Esophagus (tissue), 2 donors: Measurements from ENCODE around the gene THSD8. TPM values are rescaled to one million over a fixed set of nuclear protein-coding genes. Genes with fewer than 3 reads are reported as not detected.

Source experiments
- H3K27ac ChIP-seq, 2 donors: one replicate each; pipeline ENCODE4 v1.5.1; 2013; ENCODE audit warnings: low read depth in 2 of 2, mild to moderate bottlenecking in 2 of 2, inconsistent platforms in 1 of 2, low read length in 1 of 2, moderate library complexity in 1 of 2
- H3K27me3 ChIP-seq, 2 donors: one replicate each; pipeline ENCODE4 v1.6.1; 2013; ENCODE audit warnings: low read length in 2 of 2, control low read depth in 1 of 2, mild to moderate bottlenecking in 1 of 2; ENCODE audit not compliant: insufficient read depth in 2 of 2, control insufficient read depth in 1 of 2
- H3K36me3 ChIP-seq, 2 donors: one replicate each; pipeline ENCODE4 v1.6.1; 2013; ENCODE audit warnings: low read length in 1 of 2; ENCODE audit not compliant: control insufficient read depth in 2 of 2, insufficient read depth in 2 of 2
- H3K4me1 ChIP-seq, 2 donors: one replicate each; pipeline ENCODE4 v1.6.1; 2013; ENCODE audit warnings: low read length in 1 of 2; ENCODE audit not compliant: control insufficient read depth in 2 of 2, insufficient read depth in 2 of 2
- H3K4me3 ChIP-seq, 2 donors: one replicate each; pipeline ENCODE4 v1.5.1; 2013; ENCODE audit warnings: low read length in 2 of 2, mild to moderate bottlenecking in 2 of 2, low read depth in 1 of 2, moderate library complexity in 1 of 2
- H3K9me3 ChIP-seq, 2 donors: one replicate each; pipeline ENCODE4 v1.6.1; 2013; ENCODE audit warnings: mild to moderate bottlenecking in 2 of 2, low read depth in 1 of 2, low read length in 1 of 2, moderate library complexity in 1 of 2; ENCODE audit not compliant: control insufficient read depth in 2 of 2, insufficient read depth in 1 of 2
- WGBS, 2 donors: extraction: QIAGEN DNeasy Blood & Tissue Kit; methylation state at CpG; one replicate each; pipeline ENCODE4 v1.1.7; 2013; 5-methylcytosine and 5-hydroxymethylcytosine counted together
- polyA plus RNA-seq, 2 donors: library from polyadenylated mRNA; stranded (reverse); fragments of 200-250 nt; gene quantifications; one replicate each; pipeline ENCODE4 v1.2.3, GENCODE V29; 2013
- donor health status: healthy with polysubstance abuse.
- donor health status: Bipolar disorder and iron deficiency.

THSD8 gene
- polyA plus RNA-seq, 2 donors = 2.8 to 8.4 TPM

GRCh38 chr19:12834566-12834943 is 32.7 kb downstream of the THSD8 start, which contains the start of gene RTBDN:
Gene RTBDN (minus strand): TSS chr19:12834579. CDS start chr19:12829979, 4,600 bp downstream.
- Histone ChIP-seq H3K27ac (no peak within 1 kb of the TSS), H3K4me1 (peaks cover 2 to 13% of the 10 kb centered on the region in 2 donors), H3K27me3 (peaks cover 0 to 27% of the 10 kb centered on the region in 2 donors), H3K4me3 (peak within 1 kb of the TSS; percentile 31 to 53), H3K9me3 (peaks cover 0 to 3% of the 10 kb centered on the region in 2 donors), H3K36me3 (no peaks in the 10 kb centered on the region)
- whole genome bisulfite sequencing, 2 donors = 7 to 9% methylated on average over 20 of the region's 20 CpGs

GRCh38 chr19:12834976-12835757 is 33.3 kb downstream of the THSD8 start:
- WGBS, 2 donors = 7 to 8% methylated on average over 39 of the region's 39 CpGs
- Histone ChIP-seq H3K9me3 (peaks cover under 1 to 3% of the 10 kb centered on the region in 2 donors), H3K27me3 (peaks cover 0 to 27% of the 10 kb centered on the region in 2 donors), H3K36me3 (no peaks in the 10 kb centered on the region), H3K4me3 (no peak overlapping the region), H3K4me1 (peaks cover 2 to 13% of the 10 kb centered on the region in 2 donors), H3K27ac (no peak overlapping the region)

GRCh38 chr19:12836529-12836863 is 34.6 kb downstream of the THSD8 start:
- Histone ChIP-seq H3K36me3 (no peaks in the 10 kb centered on the region), H3K27ac (no peak overlapping the region), H3K27me3 (peaks cover 0 to 30% of the 10 kb centered on the region in 2 donors), H3K4me3 (no peak overlapping the region), H3K9me3 (peaks cover 3 to 8% of the 10 kb centered on the region in 2 donors), H3K4me1 (peaks cover 6 to 19% of the 10 kb centered on the region in 2 donors)
- 8 to 9% methylated on average over 6 of the region's 6 CpGs for WGBS, 2 donors

- Histone ChIP-seq H3K36me3 (no peaks in the 10 kb centered on the region), H3K27ac (no peak overlapping the region), H3K27me3 (peaks cover 0 to 30% of the 10 kb centered on the region in 2 donors), H3K9me3 (peaks cover 3 to 8% of the 10 kb centered on the region in 2 donors), H3K4me3 (no peak overlapping the region), H3K4me1 (peaks cover 6 to 19% of the 10 kb centered on the region in 2 donors)
- WGBS, 2 donors = 57 to 64% methylated on average over 4 of the region's 4 CpGs
Observed at GRCh38 chr19:12837225-12837624, 35.4 kb downstream of the THSD8 start.

- no peaks in the 10 kb centered on the region for H3K36me3 ChIP-seq
- H3K27me3 ChIP-seq = peaks cover 0 to 30% of the 10 kb centered on the region in 2 donors
- H3K9me3 ChIP-seq = peaks cover 3 to 8% of the 10 kb centered on the region in 2 donors
- H3K4me3 ChIP-seq = peak within 1 kb of the TSS; percentile 18 to 40
- 1% methylated on average over 37 to 69 of the region's 69 CpGs for WGBS, 2 donors
- H3K27ac ChIP-seq = no peak within 1 kb of the TSS
- H3K4me1 ChIP-seq = peaks cover 6 to 19% of the 10 kb centered on the region in 2 donors
Observed at GRCh38 chr19:12838182-12838885, 36.5 kb downstream of the THSD8 start, which contains the start of gene MAST1. Gene MAST1 (plus strand): TSS chr19:12838515. CDS start chr19:12838573, 58 bp downstream.

- H3K9me3 ChIP-seq = peaks cover 3 to 8% of the 10 kb centered on the region in 2 donors
- peaks cover 6 to 16% of the 10 kb centered on the region in 2 donors for H3K4me1 ChIP-seq
- no peak overlapping the region for H3K27ac ChIP-seq
- WGBS, 2 donors = 20 to 23% methylated on average over 18 to 21 of the region's 21 CpGs
- no peaks in the 10 kb centered on the region for H3K36me3 ChIP-seq
- H3K27me3 ChIP-seq = peaks cover 0 to 24% of the 10 kb centered on the region in 2 donors
- H3K4me3 ChIP-seq = peak overlapping the region in 1 of 2 donors; percentile 40
Observed at GRCh38 chr19:12838886-12839756, 37.3 kb downstream of the THSD8 start.

GRCh38 chr19:12840091-12841079 is 38.5 kb downstream of the THSD8 start:
- H3K36me3 ChIP-seq = no peaks in the 10 kb centered on the region
- peaks cover 0 to 11% of the 10 kb centered on the region in 2 donors for H3K27me3 ChIP-seq
- peak overlapping the region in 1 of 2 donors; percentile 0 for H3K4me3 ChIP-seq
- WGBS, 2 donors = 24 to 25% methylated on average over 43 of the region's 43 CpGs
- H3K9me3 ChIP-seq = peaks cover 3 to 8% of the 10 kb centered on the region in 2 donors
- H3K27ac ChIP-seq = no peak overlapping the region
- H3K4me1 ChIP-seq = peaks cover 4 to 11% of the 10 kb centered on the region in 2 donors

GRCh38 chr19:12841094-12841493 is 39.2 kb downstream of the THSD8 start:
- Histone ChIP-seq H3K9me3 (peaks cover 3 to 8% of the 10 kb centered on the region in 2 donors), H3K4me3 (no peak overlapping the region), H3K4me1 (peaks cover 4 to 10% of the 10 kb centered on the region in 2 donors), H3K27me3 (peaks cover 0 to 10% of the 10 kb centered on the region in 2 donors), H3K27ac (no peak overlapping the region), H3K36me3 (no peaks in the 10 kb centered on the region)
- WGBS, 2 donors = 4% methylated on average over 29 of the region's 29 CpGs
